T-helper 1 cell treated with Interleukin-12 subunit alpha and Interleukin-12 subunit beta and Interleukin-4 antibody, amounts not matched to agents 30 μg/mL and 1 μg/mL, for 36 hours (primary cell): ENCODE measurements around the gene PRSS27.

Source experiments
- H3K27ac Mint-ChIP-seq: one replicate; pipeline ENCODE4 v1.8.0; 2021; ENCODE audit warnings: mild to moderate bottlenecking, mixed read lengths
- H3K27me3 Mint-ChIP-seq: one replicate; pipeline ENCODE4 v1.8.0; 2021; ENCODE audit warnings: low read depth, mixed read lengths
- H3K36me3 Mint-ChIP-seq: one replicate; pipeline ENCODE4 v1.8.0; 2021; ENCODE audit warnings: low read depth, mixed read lengths
- H3K4me1 Mint-ChIP-seq: one replicate; pipeline ENCODE4 v1.8.0; 2021; ENCODE audit warnings: low read depth, mixed read lengths
- H3K4me3 Mint-ChIP-seq: one replicate; pipeline ENCODE4 v1.8.0; 2021; ENCODE audit warnings: mild to moderate bottlenecking, moderate library complexity, mixed read lengths
- H3K9me3 Mint-ChIP-seq: one replicate; pipeline ENCODE4 v1.8.0; 2021; ENCODE audit warnings: mixed read lengths

PRSS27 gene

GRCh38 chr16:2742323-2743006 lies 22.4 kb upstream of the PRSS27 start:
- peaks cover 2% of the 10 kb centered on the region for H3K4me1 Mint-ChIP-seq
- H3K27ac Mint-ChIP-seq = no peak overlapping the region
- no peaks in the 10 kb centered on the region for H3K36me3 Mint-ChIP-seq
- no peak overlapping the region for H3K4me3 Mint-ChIP-seq
- no peaks in the 10 kb centered on the region for H3K27me3 Mint-ChIP-seq
- H3K9me3 Mint-ChIP-seq = no peaks in the 10 kb centered on the region

- Mint-ChIP-seq H3K27me3 (no peaks in the 10 kb centered on the region), H3K9me3 (no peaks in the 10 kb centered on the region), H3K4me1 (peaks cover 2% of the 10 kb centered on the region), H3K36me3 (no peaks in the 10 kb centered on the region), H3K4me3 (no peak overlapping the region), H3K27ac (no peak overlapping the region)
These were observed 21.1 kb upstream of the PRSS27 start for GRCh38 chr16:2741168-2741567.

- H3K27me3 Mint-ChIP-seq = no peaks in the 10 kb centered on the region
- H3K9me3 Mint-ChIP-seq = no peaks in the 10 kb centered on the region
- H3K4me3 Mint-ChIP-seq = no peak overlapping the region
- H3K4me1 Mint-ChIP-seq = peaks cover 2% of the 10 kb centered on the region
- peak overlapping the region; percentile 72 for H3K27ac Mint-ChIP-seq
- H3K36me3 Mint-ChIP-seq = no peaks in the 10 kb centered on the region
These were observed 20.5 kb upstream of the PRSS27 start for GRCh38 chr16:2740476-2740875.

- Mint-ChIP-seq H3K27ac (peak overlapping the region; percentile 72), H3K36me3 (no peaks in the 10 kb centered on the region), H3K9me3 (no peaks in the 10 kb centered on the region), H3K4me3 (no peak overlapping the region), H3K27me3 (no peaks in the 10 kb centered on the region), H3K4me1 (peaks cover 2% of the 10 kb centered on the region)
These were observed 19.8 kb upstream of the PRSS27 start for GRCh38 chr16:2739625-2740430.

GRCh38 chr16:2738615-2739014 lies 18.6 kb upstream of the PRSS27 start:
- Mint-ChIP-seq H3K4me1 (peaks cover 2% of the 10 kb centered on the region), H3K27ac (no peak overlapping the region), H3K27me3 (no peaks in the 10 kb centered on the region), H3K9me3 (no peaks in the 10 kb centered on the region), H3K4me3 (no peak overlapping the region), H3K36me3 (no peaks in the 10 kb centered on the region)

- Mint-ChIP-seq H3K4me1 (peaks cover 2% of the 10 kb centered on the region), H3K27me3 (no peaks in the 10 kb centered on the region), H3K9me3 (no peaks in the 10 kb centered on the region), H3K27ac (no peak overlapping the region), H3K4me3 (no peak overlapping the region), H3K36me3 (no peaks in the 10 kb centered on the region)
These were observed 17.9 kb upstream of the PRSS27 start for GRCh38 chr16:2737895-2738418.

GRCh38 chr16:2737238-2737605 lies 17.2 kb upstream of the PRSS27 start:
- Mint-ChIP-seq H3K36me3 (no peaks in the 10 kb centered on the region), H3K4me3 (no peak overlapping the region), H3K4me1 (peaks cover 2% of the 10 kb centered on the region), H3K9me3 (no peaks in the 10 kb centered on the region), H3K27me3 (no peaks in the 10 kb centered on the region), H3K27ac (no peak overlapping the region)

- H3K27ac Mint-ChIP-seq = no peak overlapping the region
- H3K4me3 Mint-ChIP-seq = no peak overlapping the region
- peaks cover 2% of the 10 kb centered on the region for H3K4me1 Mint-ChIP-seq
- no peaks in the 10 kb centered on the region for H3K27me3 Mint-ChIP-seq
- no peaks in the 10 kb centered on the region for H3K9me3 Mint-ChIP-seq
- H3K36me3 Mint-ChIP-seq = no peaks in the 10 kb centered on the region
These were observed 16.6 kb upstream of the PRSS27 start for GRCh38 chr16:2736476-2737237.

GRCh38 chr16:2734844-2735515 lies 15.0 kb upstream of the PRSS27 start:
- no peak overlapping the region for H3K27ac Mint-ChIP-seq

GRCh38 chr16:2728034-2728433 lies 8.0 kb upstream of the PRSS27 start:
- no peak overlapping the region for H3K27ac Mint-ChIP-seq
- no peaks in the 10 kb centered on the region for H3K36me3 Mint-ChIP-seq
- H3K4me1 Mint-ChIP-seq = peaks cover 3% of the 10 kb centered on the region
- H3K4me3 Mint-ChIP-seq = no peak overlapping the region
- H3K9me3 Mint-ChIP-seq = no peaks in the 10 kb centered on the region
- peaks cover 8% of the 10 kb centered on the region for H3K27me3 Mint-ChIP-seq

More at GRCh38 chr16:2734844-2735515, 15.0 kb upstream of the PRSS27 start:
- Mint-ChIP-seq H3K36me3 (no peaks in the 10 kb centered on the region), H3K4me1 (no peaks in the 10 kb centered on the region), H3K9me3 (no peaks in the 10 kb centered on the region), H3K4me3 (no peak overlapping the region), H3K27me3 (no peaks in the 10 kb centered on the region)

GRCh38 chr16:2726923-2727322 lies 6.9 kb upstream of the PRSS27 start:
- no peak overlapping the region for H3K27ac Mint-ChIP-seq
- no peak overlapping the region for H3K4me3 Mint-ChIP-seq
- H3K9me3 Mint-ChIP-seq = no peaks in the 10 kb centered on the region
- H3K27me3 Mint-ChIP-seq = peaks cover 9% of the 10 kb centered on the region
- H3K4me1 Mint-ChIP-seq = peaks cover 3% of the 10 kb centered on the region
- no peaks in the 10 kb centered on the region for H3K36me3 Mint-ChIP-seq

GRCh38 chr16:2724816-2725348 lies 4.9 kb upstream of the PRSS27 start:
- H3K9me3 Mint-ChIP-seq = no peaks in the 10 kb centered on the region
- H3K4me3 Mint-ChIP-seq = no peak overlapping the region
- no peaks in the 10 kb centered on the region for H3K36me3 Mint-ChIP-seq
- H3K4me1 Mint-ChIP-seq = peaks cover 3% of the 10 kb centered on the region
- H3K27ac Mint-ChIP-seq = peak overlapping the region; percentile 45
- H3K27me3 Mint-ChIP-seq = peaks cover 9% of the 10 kb centered on the region

- Mint-ChIP-seq H3K27ac (no peak overlapping the region), H3K9me3 (no peaks in the 10 kb centered on the region), H3K4me3 (no peak overlapping the region), H3K27me3 (peaks cover 9% of the 10 kb centered on the region), H3K4me1 (peaks cover 3% of the 10 kb centered on the region), H3K36me3 (no peaks in the 10 kb centered on the region)
These were observed 4.2 kb upstream of the PRSS27 start for GRCh38 chr16:2724088-2724676.
